Mucosa of descending colon (tissue), 3 donors: ENCODE data around the gene APEH. TPM values are rescaled to one million over a fixed set of nuclear protein-coding genes. Genes with fewer than 3 reads are reported as not detected.

Source experiments
- ATAC-seq: fragments of 200-7000 bp; cut with Tn5 transposase; one replicate; pipeline ENCODE4 v1.9.1; 2020; ENCODE audit warnings: mild to moderate bottlenecking, moderate library complexity
- DNase-seq, 3 donors: peaks; one replicate each; pipeline ENCODE4 v3.0.0-alpha.2; 2020
- H3K36me3 ChIP-seq: fragments of 200-600 bp; one replicate; pipeline ENCODE4 v1.8.0; 2021; ENCODE audit warnings: low read depth, mild to moderate bottlenecking
- H3K4me1 ChIP-seq: fragments of 200-600 bp; one replicate; pipeline ENCODE4 v1.8.0; 2021; ENCODE audit warnings: low read depth, mild to moderate bottlenecking
- H3K4me3 ChIP-seq: fragments of 200-600 bp; one replicate; pipeline ENCODE4 v1.8.0; 2021; ENCODE audit warnings: mild to moderate bottlenecking
- H3K9me3 ChIP-seq: fragments of 200-600 bp; one replicate; pipeline ENCODE4 v1.8.0; 2021; ENCODE audit warnings: mild to moderate bottlenecking
- intact Hi-C, 2 donors: fragments of 100-400 bp; cut with DNase I in 1 of 2; cut with micrococcal nuclease in 1 of 2; formaldehyde crosslinking; loops; one replicate each; pipeline versions ENCODE4 v1.11.0 to v1.11.1; 2022; cut with DNase I, micrococcal nuclease
- total RNA-seq, 3 donors: library from RNA; stranded (reverse); fragmentation: NEBNext Ultra II Directional in 2 of 3; extraction: Animal tissue kit (Norgen Biotek cat#: 25700) in 2 of 3; gene quantifications; one replicate each; pipeline versions ENCODE4 v1.2.1 to v1.2.4, GENCODE V29; 2021 to 2023
- TF ChIP-seq, protein P1 (sequence below): fragments of 200-600 bp; IDR thresholded peaks from one replicate; pipeline ENCODE4 v1.8.0; 2022; ENCODE audit warnings: antibody characterized with exemption, mild to moderate bottlenecking
- donor health status: DM: no; HTN: no; CAD: no; lungs with moderate emphysema.
- donor health status: DM: no; HTN: no; CAD: no.
- donor health status: DM: no; HTN: yes; CAD: no.

APEH gene
- total RNA-seq, 3 donors from 2014 or later = 110 to 176 (median 142) TPM

DNA sequence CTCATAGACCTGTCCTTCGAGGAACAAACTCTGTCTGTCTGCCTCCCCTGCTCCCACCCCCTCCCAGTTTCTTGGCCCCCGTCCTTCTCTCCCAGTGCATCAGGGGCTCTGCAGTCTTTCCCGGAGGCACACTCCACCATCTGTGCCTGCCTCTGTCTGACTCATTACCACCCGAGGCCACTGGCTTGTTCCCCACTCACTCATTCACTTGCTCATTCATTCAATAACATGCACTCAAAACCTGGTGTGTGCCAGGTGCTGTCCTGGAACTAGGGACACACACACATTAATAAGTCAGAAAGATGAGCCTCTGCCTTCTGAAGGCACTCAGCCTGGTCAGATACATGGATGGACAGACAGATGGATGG, 32.9 kb downstream of the APEH start:
- Histone ChIP-seq H3K9me3 (no peaks in the 10 kb centered on the region), H3K4me1 (no peaks in the 10 kb centered on the region), H3K36me3 (peaks cover 5% of the 10 kb centered on the region), H3K4me3 (no peak overlapping the region)
- intact Hi-C loops = no loop called here
- DNase-seq (peak in 1 of 3 donors; percentile 11), ATAC-seq (no peak)
- TF ChIP-seq, protein P1, sequence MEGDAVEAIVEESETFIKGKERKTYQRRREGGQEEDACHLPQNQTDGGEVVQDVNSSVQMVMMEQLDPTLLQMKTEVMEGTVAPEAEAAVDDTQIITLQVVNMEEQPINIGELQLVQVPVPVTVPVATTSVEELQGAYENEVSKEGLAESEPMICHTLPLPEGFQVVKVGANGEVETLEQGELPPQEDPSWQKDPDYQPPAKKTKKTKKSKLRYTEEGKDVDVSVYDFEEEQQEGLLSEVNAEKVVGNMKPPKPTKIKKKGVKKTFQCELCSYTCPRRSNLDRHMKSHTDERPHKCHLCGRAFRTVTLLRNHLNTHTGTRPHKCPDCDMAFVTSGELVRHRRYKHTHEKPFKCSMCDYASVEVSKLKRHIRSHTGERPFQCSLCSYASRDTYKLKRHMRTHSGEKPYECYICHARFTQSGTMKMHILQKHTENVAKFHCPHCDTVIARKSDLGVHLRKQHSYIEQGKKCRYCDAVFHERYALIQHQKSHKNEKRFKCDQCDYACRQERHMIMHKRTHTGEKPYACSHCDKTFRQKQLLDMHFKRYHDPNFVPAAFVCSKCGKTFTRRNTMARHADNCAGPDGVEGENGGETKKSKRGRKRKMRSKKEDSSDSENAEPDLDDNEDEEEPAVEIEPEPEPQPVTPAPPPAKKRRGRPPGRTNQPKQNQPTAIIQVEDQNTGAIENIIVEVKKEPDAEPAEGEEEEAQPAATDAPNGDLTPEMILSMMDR = no peak

DNA sequence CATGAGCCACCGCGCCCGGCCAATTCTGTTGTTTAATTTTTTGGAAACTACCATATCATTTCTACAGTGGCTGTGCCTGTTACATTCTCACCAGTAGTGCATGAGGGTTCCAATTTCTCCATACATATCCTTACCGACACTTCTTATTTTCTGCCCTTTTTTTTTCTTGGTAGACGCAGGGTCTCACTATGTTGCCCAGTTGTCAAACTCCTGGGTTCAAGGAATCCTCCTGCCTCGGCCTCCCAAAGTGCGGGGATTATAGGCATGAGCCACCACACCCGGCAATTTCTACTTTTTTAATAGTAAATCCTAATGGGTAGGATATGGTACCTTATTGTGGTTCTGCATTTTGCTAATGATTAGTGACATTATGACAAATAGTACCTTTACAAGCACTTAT, 35.7 kb downstream of the APEH start:
- no peaks in the 10 kb centered on the region for H3K4me1 ChIP-seq
- no peak overlapping the region for H3K4me3 ChIP-seq
- intact Hi-C loops = no loop called here
- H3K9me3 ChIP-seq = no peaks in the 10 kb centered on the region
- H3K36me3 ChIP-seq = peaks cover 5% of the 10 kb centered on the region
- DNase-seq (no peak), ATAC-seq (no peak)
- TF ChIP-seq, protein P1 = no peak

- TF ChIP-seq, protein P1 = no peak
- no peak for ATAC-seq
- DNase-seq = no peak
- H3K9me3 ChIP-seq = no peaks in the 10 kb centered on the region
- intact Hi-C loops = no loop called here
- no peaks in the 10 kb centered on the region for H3K36me3 ChIP-seq
- H3K4me3 ChIP-seq = no peak overlapping the region
- H3K4me1 ChIP-seq = no peaks in the 10 kb centered on the region
Measured at GRCh38 chr3:49711489-49711888, 37.3 kb downstream of the APEH start.

DNA sequence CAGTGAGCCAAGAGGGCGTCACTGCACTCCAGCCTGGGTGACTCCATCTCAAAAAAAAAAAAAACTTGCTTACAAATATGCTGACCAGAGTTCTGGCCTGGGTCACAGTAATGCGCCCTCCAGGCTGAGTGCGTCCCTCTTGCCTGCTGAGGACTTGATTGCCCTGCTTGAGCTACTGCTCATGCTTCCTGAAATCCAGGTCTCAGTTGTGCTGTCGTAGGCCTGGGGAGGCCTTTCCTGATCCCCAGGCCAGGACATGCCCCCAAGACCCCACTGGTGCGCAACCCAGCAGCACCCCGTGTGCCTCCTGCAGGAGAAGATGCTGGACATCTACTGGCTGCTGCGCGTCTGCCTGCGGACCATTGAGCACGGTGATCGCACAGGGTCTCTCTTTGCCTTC, 38.0 kb downstream of the APEH start:
- DNase-seq = no peak
- Histone ChIP-seq H3K9me3 (no peaks in the 10 kb centered on the region), H3K4me1 (no peaks in the 10 kb centered on the region), H3K4me3 (no peak overlapping the region), H3K36me3 (no peaks in the 10 kb centered on the region)
- TF ChIP-seq, protein P1 = no peak
- no peak for ATAC-seq
- intact Hi-C loops = no loop called here

- no peak overlapping the region for H3K4me3 ChIP-seq
- TF ChIP-seq, protein P1 = no peak
- no peaks in the 10 kb centered on the region for H3K4me1 ChIP-seq
- ATAC-seq (no peak), DNase-seq (no peak)
- H3K9me3 ChIP-seq = no peaks in the 10 kb centered on the region
- intact Hi-C loops = no loop called here
- H3K36me3 ChIP-seq = no peaks in the 10 kb centered on the region
Measured at GRCh38 chr3:49712631-49713317, 38.6 kb downstream of the APEH start.
